ENCODE results near the gene INO80.
"Not testable (repeated sequence)": the region's sequence is repeated elsewhere in the genome, so short reads cannot be mapped to it uniquely, and the experiment has no call there.

The INO80 gene

DNA sequence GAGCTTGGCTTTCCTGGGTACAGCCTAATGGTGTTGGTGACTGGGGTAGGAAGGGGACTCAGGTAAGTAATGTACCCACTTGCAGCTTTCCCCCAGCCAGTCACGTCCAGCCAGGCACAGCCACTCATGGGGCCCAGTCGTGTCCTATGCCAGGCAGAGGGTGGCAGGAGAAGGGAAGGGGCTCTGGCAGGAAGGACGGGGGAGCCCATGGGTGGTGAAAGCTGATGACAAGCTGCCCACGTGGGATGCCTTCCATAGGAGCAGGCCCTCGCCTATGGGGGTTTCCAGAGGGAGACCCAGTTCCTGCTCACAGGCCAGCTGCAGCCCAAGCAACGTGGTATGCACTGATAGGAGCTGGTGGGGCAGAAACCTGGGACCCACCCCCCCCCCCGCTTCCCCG lies 152.1 kb downstream of the INO80 start:
- no peak for DNase-seq (ENCODE audit: low read depth, low spot score)

DNA sequence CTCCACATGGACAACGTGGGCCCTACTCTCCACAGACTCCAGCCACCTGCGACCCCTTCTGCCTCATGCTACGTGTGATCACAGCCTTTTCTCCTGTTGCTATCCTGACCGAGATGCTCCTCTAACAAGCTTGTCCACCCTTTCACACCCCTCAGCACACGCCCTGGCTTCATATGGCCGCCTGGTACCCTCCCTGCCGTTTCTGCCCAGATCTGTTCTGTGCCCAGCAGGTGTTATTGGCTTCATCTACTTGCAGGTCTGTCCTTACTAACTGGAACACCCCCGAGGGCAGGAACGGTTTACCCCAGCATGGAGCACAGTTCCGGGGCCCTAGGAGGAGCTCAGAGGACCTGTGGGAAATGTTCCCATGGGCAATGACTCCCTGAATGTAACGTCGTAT lies 152.9 kb downstream of the INO80 start:
- no peak for DNase-seq (ENCODE audit: low read depth, low spot score)

DNA sequence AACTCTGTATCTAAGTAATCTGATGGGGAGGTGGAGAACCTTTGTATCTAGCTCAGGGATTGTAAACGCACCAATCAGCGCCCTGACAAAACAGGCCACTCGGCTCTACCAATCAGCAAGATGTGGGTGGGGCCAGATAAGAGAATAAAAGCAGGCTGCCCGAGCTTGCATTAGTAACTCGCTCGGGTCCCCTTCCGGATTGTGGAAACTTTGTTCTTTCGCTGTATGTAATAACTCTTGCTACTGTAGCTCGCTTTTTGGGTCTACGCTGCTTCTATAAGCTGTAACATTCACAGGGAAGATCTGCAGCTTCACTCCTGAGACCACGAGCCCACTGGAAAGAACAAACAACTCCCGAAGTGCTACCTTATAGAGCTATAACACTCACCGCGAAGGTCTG lies 153.8 kb downstream of the INO80 start:
- DNase-seq (ENCODE audit: low read depth, low spot score) = not testable (repeated sequence)

DNA sequence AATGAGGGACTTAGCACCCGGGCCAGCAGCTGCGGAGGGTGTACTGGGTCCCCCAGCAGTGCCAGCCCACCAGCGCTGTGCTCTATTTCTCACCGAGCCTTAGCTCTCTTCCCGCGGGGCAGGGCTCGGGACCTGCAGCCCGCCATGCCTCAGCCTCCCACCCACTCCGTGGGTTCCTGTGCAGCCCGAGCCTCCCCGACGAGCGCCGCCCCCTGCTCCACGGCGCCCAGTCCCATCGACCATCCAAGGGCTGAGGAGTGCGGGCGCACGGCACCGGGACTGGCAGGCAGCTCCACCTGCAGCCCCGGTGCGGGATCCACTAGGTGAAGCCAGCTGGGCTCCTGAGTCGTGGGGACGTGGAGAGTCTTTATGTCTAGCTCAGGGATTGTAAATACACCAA lies 154.3 kb downstream of the INO80 start:
- DNase-seq (ENCODE audit: low read depth, low spot score) = not testable (repeated sequence)

DNA sequence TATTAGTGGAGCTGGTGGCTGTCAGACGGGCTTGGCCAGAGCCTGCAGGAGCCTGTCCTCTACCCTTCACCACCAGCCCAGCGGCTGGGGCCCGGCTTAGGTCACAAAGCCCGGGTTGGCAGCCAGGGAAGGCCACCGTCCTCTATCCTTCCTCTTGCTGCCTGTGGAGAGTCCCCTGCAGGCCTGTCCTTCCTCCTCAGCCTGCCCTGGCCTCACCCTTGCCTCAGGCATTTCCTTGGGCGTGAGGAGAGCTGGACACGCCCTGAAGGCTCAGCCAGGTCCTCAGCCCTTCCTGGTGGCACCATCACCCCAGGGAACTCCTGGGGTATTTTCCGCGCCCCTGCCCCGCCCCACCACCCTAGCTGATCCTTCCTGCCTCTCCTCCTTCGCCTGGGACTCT lies 155.2 kb downstream of the INO80 start:
- no peak for DNase-seq (ENCODE audit: low read depth, low spot score)

DNA sequence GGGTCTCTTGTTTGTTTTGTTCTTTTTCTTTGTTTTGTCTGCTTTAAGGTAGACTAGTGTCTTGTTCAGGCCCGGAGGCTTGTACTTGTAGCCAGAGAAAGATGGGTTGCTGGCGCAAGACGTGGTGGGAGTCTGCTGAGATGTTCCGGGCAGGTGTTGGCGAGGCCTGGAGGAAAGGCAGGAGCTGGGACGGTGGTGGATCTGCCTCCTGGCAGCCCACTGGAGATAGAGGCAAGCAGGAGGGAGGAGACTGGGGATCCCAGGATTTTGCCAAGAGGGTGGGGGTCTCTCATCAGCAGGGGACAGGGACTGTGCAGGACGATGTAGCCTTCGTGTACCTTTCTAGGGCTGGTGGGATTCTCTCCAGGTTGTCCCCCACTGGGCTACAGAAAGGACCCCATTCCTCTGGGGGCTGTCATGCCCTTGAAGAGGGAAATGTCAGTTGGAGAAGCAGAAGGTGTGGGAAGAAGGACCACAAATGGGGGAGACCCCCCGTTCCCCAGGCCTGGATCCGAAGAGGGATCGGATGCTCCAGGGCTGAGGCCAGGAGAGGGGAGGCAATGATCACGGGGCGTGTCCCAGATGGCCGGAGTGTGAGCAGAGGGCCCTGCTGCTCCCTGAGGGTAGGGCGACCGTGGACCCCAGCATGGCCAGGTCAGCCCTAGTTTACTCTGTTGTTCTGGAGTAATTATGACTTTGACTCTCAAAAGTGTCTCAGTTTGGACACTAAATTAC lies 155.8 kb downstream of the INO80 start:
- DNase-seq (ENCODE audit: low read depth, low spot score) = no peak

DNA sequence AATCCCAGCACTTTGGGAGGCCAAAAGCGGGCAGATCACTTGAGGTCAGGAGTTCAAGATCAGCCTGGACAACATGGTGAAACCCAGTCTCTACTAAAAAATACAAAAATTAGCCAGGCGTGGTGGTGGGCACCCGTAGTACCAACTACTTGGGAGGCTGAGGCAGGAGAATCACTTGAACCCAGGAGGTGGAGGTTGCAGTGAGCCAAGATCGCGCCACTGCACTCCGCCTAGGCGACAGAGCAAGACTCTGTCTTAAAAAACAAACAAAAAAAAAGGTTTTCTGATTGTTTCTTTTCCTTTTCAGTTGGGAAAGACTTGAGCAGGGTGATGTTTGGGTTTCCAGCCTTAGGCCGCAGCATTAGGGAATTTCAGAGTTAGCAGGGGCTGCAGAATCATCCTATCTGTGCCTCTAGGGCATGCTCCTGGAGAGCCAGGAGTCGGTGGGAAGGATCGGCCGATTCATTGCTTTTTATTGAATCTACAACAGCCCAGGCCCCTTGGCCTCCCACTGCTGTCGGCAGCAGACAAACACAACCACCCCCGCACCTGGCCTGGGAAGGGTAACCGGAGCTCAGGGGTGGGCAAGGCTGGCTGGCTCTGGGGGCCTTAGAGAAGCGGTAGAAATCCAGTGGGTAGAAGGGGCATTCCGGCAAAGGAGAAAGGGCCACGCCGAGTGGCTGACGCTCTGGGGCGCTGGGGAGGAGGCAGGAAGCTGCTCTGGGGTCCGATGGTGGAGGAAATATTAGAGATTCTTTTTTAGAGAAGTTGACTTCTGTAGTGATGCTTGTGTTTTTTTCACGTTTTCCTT lies 156.5 kb downstream of the INO80 start:
- DNase-seq (ENCODE audit: low read depth, low spot score) = no peak

DNA sequence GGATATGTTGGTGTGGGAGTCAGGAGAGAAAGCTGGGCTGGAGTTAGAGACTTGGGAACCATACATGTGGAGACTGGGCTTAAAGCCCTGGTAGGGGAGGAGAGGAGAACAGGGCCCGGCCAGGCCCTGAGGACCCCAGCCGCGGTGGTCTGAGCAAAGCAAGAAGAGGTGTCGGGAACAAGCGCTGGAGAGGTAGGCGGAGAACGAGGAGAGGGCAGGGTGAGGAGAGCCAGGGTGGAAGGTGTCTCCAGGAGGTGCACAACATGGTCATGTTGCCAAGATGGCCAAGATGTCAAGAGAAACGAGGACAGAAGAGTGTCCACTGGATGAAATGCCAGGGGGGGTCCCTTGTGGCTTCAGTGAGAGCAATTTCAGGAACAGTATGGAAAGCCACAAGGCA lies 157.4 kb downstream of the INO80 start:
- DNase-seq (ENCODE audit: low read depth, low spot score) = no peak

DNA sequence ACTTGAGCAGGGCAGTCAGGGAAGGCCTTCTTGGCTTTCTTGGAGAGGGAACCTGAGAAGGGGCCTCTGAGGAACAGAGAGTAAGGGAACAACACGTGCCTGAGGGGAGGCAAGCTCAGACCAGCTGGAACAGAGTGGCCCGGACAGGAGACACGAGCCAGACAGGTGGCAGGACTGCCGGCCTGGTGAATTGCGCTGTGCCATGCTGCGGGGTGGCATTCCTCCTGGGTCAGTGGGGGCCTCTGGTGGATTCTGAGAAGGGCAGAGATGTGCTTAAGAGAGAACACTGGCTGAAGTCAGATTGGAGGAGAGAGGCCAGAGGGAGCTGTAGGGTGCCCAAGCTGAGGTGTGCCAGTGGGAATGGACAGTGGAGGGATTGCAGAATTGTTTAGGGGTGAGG lies 157.9 kb downstream of the INO80 start:
- no peak for DNase-seq (ENCODE audit: low read depth, low spot score)

DNA sequence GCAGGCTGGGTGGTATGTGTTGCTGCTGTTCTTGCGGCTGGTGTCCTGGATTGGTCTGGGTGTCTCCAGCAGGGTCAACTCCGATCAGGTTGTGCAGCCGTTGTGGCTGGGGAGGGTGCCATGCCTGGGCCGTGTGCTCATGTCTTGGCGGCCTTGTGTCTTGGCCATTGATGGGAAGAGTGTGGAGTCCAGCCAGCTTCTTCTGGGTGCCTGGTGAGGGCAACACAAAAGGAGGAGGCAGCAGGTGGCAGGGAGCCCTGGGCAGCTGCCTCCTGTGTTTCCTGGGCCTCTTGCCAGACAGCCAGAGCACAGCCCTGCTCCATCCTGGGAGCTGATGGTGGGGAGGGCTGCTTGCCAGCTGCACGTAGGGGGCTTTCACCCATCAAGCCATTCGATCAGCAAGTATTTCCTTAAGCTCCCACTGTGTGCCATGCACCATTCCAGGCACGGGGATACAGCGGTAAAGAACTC lies 158.5 kb downstream of the INO80 start:
- DNase-seq (ENCODE audit: low read depth, low spot score) = no peak

DNA sequence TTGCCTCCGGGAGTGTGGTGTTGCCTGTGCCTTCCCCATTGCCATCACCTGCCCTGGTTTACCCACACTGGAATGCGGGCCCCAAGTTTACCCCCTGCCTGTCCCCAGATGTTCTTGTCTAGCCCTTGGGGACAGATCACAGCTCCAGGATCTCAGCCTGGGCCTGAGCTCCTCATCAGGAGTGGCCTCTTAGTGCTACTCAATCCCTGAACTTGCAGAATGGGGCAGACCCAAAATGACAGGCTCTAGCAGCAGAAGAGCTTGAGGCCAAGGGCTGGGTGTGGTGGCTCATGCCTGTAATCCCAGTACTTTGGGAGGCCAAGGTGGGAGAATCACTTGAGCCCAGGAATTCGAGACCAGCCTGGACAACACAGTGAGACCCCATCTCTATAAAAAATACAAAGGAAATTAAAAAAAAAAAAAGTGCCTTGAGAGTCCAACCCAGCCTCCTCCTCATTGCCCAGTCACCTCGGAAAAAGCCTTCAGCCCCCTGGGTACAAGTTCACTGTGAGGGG lies 159.0 kb downstream of the INO80 start:
- DNase-seq (ENCODE audit: low read depth, low spot score) = no peak

DNA sequence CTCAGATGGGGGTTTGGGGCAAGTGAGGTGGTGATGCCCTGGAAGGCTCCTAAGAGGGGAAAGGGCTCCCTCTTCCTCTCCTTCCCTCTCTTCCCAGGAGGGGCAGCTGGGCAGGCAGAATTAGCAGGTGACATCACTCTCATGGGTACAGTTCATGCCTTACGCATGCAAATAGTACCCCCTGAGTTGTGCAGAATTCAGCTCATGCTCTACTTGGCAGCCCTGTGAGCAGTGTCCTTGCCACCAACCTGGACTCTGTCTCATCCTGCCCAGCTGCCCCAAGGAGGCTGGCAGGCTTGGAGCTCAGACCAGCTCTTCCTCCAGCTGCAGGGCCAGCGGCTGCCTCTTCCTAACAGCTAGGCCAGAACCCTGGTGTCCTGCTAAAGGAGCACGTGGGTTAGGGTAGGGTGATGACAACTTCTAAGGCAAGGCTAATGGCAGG lies 159.5 kb downstream of the INO80 start:
- no peak for DNase-seq (ENCODE audit: low read depth, low spot score)

DNA sequence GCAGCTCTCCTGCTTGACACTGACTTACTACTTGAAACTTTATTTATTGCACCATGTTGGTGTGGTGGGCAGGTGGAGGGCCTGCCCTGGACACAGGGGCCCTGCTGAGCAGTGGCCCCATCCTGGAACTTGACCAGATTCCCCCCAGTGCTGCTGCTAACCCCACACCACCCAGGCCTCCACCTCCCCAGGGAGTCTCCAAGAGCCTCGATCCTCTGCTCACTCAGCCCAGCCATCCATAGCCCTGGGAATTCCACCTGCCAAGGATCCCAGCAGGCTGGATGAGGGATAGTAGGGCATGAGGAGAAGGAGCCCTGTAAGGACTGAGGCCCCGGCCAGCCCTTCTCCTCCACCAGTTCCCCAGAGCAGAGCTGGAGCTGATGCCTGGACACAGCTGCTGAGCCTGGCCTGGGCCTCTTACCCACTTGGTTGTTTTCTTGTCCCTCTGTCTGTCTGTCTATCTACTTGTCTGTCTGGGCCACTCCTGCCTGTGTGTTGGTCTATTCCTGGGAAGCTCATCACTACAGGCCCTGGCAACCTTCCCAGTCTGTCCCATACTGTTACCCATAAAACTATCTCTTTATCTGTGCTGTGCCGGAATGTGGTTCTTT lies 160.0 kb downstream of the INO80 start:
- DNase-seq (ENCODE audit: low read depth, low spot score) = no peak

DNA sequence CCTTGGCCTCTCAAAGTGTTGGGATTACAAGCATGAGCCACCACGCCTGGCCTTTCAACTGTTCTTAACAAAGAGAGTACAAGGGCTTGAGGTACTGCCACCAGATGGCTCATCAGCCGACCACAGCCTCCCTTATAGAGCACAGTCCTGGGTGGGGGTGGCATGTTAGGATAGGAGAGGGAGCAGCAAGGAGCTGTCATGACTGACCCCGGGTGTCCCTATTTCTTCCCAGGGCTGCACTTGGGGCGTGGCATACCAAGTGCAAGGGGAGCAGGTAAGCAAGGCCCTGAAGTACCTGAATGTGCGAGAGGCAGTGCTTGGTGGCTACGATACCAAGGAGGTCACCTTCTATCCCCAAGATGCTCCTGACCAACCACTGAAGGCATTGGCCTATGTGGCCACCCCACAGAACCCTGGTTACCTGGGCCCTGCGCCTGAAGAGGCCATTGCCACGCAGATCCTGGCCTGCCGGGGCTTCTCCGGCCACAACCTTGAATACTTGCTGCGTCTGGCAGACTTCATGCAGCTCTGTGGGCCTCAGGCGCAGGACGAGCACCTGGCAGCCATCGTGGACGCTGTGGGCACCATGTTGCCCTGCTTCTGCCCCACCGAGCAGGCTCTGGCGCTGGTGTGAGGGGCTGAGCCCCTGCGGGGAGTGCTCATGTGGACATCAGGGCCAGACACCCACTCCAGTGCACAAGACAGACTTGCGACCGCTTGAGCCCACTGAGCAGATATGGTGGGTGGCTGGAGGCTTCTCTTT lies 160.8 kb downstream of the INO80 start:
- DNase-seq (ENCODE audit: low read depth, low spot score) = no peak

DNA sequence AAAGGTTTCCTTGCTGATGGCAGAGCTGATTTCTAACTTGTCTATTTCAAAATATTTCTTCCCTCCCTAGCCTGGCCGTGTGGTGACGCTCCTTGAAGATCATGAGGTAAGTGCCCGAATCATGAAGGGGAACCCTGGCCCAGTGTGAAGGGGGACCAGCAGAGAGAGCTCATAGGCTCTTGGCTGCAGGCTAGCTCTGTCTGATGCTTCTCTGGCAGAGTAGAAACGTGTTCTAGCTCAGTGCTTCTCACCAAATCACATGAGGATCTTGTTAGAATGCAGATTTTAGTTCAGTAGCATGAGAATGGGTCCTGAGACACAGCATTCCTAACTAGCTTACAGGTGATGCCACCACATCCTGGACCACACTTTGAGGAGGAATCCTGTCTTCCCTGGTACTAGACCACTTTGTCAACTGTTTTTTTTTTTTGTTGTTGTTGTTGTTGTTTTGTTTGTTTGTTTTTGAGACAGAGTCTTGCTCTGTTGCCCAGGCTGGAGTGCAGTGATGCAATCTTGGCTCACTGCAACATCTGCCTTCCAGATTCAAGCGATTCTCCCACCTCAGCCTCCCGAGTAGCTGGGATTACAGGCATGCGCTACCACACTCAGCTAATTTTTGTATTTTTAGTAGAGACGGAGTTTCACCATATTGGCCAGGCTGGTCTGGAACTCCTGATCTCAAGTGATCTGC lies 161.8 kb downstream of the INO80 start:
- not testable (repeated sequence) for DNase-seq (ENCODE audit: low read depth, low spot score)

DNA sequence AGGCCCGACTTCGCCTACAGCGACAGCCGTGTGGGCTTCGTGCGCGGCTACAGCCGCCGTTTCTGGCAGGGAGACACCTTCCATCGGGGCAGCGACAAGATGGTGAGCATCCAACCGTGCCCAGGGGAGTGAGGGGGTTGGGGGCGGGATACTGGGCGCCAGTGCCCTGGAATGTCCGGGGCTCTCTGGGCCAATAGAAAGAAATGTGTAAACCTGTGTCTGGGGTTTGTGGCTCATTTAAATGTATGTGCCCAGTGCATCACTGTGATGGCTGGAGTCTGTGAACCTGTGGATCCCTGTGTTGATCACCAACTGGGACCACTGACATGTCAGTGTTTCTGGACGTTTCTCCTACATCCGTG lies 162.4 kb downstream of the INO80 start:
- DNase-seq (ENCODE audit: low read depth, low spot score) = no peak

DNA sequence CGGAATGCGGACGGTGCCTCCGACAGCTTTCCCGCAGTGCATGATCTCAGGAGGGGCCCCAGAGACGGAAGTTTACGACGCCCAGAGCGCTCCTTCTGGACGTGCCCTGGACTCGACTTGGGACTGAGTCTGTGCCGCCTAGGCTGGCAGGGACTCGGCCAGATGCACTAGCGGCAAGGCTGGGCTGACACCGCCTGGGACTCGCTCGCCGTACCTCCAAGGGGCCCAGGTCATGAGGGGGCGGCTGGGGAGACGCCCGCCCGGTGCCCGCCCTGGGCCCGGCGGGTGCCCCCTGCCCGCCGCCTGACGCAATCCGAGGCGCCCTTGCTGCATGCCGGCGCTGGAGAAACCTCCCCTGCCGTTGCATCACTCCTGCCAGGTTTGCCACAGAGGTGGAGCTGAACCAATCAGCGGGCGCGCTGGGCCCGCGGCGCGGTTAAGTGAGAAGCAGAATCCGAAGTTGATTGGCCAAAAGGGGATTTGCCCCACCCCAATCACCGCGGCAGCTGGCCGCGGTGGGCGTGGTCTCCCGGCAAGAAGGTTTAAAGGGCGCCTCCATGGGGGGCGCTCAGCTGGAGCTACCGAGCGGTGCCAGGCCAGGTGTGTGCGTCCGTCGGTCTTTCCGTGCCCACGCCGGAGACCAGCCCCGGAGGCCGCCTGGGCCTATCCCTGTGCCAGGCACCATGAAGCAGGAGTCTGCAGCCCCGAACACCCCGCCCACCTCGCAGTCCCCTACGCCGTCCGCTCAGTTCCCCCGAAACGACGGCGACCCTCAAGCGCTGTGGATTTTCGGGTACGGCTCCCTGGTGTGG lies 163.0 kb downstream of the INO80 start, which contains the start of gene CHAC1:
Gene CHAC1, plus strand, starts transcription at position 571 of the 812 bp plus-strand sequence. Its CDS starts 113 bp downstream, at position 684.
- peak; percentile 82 for DNase-seq (ENCODE audit: low read depth, low spot score)

DNA sequence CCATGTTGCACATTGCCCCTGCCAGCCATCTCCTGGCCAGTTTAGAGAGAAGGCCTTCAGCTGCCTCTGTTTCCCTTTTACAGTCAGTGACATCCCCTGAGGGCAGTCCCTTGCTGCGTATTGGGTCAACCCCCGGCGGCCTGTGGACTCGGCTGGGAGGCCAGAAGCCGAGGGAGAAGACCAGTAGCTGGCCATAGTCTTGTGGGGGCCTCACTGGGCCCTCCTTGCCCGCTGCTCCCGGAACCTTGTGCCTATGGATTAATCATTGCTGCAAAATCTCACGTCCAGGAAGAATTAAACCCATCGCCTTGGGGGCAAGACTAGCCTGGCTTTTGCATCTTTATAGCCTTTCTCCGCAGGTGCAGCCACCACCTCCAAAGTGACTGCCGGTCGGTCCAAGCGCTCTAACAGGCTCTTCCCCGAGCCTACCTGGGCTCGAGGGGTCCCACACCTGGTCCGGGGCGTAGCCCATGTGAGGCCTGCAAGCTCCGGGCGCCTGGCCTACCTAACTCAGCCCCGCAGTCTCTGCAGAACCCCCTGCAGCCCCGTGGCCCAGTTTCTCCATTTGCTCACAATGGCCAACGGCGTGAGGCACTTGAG lies 163.7 kb downstream of the INO80 start:
- no peak for DNase-seq (ENCODE audit: low read depth, low spot score)

DNA sequence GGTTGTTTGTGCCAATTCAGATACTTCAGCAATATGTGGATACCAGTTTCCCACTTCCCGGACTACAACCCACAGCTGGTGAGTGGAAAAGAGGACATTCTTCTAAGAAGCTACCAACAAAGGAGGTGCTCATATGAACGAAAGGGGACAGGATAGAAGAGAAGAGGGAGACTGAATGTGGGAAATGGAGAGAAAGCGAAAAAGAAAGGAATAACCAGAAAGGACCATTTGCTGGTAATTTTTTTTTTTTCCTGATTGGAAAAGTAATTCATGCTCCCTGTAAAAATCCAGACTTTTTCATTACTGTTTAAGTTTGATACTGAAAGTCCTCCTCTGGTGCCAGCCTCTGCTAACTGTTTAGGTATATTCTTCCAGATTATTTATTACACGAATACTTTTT lies 164.3 kb downstream of the INO80 start:
- no peak for DNase-seq (ENCODE audit: low read depth, low spot score)

DNA sequence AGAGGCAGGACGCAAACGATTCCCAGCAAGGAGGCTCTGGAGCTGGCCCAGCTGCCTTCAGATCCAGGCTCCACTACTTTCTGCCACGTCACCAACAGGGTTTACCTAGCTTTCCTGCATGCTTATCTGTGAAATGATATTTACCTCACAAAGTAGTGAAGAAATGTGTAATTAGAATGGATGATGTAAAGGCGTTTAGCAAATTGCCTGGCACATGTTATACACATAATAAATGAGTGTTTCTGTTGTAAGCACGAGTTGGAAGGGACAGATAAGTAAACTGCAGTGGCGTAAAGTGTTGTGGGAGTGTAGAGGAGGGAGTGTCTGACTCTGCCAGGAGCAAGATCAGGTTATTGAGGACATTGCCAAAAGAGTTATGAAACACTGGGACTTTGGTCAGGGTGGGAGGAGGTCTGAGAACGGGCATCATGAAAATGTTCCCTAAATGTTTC lies 166.3 kb downstream of the INO80 start:
- no peak for DNase-seq (ENCODE audit: low read depth, low spot score)
